DMS79 (cell line): ENCODE data around the gene ACAN.

Source experiments
- DNase-seq: peaks from one replicate; lab custom pipeline; 2025; lab: John Stamatoyannopoulos, UW

ACAN gene

GRCh38 chr15:88803241-88803919 is at the start of gene ACAN:
ACAN (plus strand) TSS chr15:88803436; CDS start chr15:88836207, 32,771 bp downstream.
- DNase-seq = no peak

DNA sequence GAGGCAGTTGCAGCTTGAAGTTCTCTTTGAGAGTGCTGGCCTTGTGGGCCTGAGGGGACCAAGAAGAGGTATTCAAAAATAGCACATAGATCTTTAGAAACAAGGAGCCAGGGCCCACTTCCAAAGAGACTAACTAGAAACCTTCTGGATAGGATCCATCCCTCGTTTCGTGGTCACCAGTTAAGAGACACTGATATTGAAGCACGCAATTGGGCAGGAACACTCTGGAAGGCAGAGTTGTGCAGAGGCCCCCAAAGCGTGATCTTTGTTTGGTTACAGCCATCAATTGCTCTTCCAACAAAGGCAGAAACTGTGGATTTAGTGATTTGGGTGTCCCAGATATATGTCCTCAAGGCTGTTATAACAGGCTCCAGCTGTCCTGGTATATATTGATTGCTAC is 46.7 kb upstream of the ACAN start:
- no peak for DNase-seq

GRCh38 chr15:88756921-88757320 is 46.3 kb upstream of the ACAN start:
- no peak for DNase-seq

DNA sequence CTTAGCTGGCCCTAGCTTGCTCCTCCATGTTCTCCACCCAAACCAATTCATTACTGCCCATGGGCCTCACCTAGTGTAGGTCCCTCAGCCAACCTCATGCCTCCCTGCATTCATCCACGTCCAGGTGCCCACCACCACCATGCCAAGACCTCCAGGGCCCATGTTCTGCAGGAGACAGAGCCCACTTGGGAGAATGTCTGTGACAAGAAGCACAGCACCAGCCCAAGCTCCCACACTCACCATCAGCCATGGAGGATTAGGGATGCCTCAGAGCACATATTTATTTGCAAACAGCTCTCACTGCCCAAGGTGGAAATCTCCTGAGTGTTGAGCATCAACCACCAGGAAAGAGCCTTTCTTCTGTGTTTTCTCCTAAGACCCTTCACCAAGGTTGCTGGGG is 43.4 kb upstream of the ACAN start:
- DNase-seq = no peak

DNA sequence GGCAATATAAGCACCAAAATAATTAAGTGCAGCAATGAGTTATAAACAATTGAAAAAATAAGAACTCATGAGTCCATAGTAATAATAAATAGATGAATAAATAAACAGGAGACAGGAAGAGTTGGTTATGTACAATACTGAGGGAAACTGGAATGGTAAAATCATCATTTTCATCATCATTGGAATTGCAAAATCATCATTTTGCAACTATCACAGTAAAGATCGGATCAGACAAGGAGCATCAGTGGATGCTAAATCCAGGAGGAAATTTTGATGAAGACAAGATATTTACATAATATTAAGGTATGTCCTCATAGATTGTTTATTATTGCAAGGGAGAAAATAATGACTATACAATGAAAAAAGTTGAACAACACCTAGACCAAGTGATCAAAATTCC is 38.8 kb upstream of the ACAN start:
- DNase-seq = no peak

- DNase-seq = no peak
Observed at GRCh38 chr15:88765212-88765611, 38.0 kb upstream of the ACAN start.

DNA sequence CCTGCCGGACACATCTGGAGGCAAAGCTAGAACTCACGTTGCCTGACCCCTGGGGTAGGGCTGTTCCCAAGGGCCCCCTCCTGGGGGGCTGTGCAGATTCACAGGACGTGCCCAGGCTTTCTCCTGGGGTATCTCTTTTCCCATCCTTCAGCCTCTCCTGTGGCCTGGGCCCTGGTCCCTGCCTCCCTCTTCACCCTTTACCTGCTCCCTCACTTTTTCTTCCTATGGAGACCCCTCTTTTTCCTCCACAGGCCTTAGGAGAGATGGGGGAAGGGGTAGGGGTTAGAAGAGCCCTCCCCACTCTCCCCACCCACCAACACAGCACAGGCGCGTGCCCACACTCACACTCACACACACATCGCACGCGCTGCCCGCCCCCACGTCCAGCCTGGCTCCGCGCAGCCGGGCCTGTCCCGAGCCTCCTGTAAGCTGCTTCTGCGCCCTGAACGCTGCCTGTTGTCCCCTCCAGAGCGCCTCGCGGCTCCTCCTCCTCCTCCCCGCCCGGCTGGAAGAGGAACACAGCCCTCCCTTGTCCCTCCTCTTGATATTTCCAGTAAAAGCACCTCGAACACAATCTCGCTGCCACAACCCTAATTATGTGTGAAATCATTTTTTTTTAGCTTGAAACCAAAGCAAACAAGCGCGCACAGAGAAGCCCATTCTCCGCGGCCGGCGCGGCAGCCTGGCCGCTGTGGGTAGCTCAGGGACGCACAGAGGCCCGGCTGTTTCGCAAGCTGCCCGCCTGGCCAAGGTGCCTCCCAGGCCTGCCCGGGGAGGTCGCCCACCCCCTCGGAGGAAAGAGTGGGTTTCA is 33.9 kb upstream of the ACAN start:
- DNase-seq = no peak

GRCh38 chr15:88775776-88776175 is 27.5 kb upstream of the ACAN start:
- no peak for DNase-seq

DNA sequence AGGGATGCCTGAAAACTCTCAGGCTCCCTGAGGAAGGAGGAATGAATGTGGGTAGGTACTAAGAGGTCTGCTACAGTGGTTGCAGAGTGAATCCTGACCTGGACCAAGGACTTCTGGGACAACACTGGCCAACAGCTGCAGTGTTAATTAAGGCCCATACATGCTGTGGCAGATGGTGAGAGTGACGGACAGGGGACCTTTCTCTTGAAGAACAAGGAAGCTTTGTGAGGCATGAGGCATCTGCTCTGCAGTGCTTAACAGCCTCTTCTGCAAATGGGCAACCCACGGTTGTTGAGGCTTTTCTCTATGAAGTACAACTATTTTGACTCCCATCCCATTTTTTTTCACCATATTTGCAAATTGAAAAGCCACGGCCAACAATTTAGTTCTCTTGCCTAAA is 26.6 kb upstream of the ACAN start:
- DNase-seq = no peak

DNA sequence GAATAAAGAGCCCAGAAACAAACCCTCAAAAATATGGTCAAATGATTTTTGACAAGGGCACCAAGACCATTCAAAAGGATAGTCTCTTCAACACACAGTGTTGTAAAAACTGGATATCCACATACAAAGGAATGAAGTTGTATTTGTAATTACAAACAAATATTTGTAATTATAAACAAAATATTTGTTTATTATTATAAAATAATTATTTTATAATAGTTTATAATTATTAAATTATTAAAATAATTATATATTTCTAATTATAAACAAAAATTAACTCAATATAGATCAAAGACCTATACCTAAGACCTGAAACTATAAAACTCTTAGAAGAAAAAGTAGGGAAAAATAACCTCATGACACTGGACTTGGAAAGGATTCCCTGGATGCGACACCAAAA is 23.3 kb upstream of the ACAN start:
- DNase-seq = no peak

- no peak for DNase-seq
Observed at GRCh38 chr15:88782465-88782864, 20.8 kb upstream of the ACAN start.

DNA sequence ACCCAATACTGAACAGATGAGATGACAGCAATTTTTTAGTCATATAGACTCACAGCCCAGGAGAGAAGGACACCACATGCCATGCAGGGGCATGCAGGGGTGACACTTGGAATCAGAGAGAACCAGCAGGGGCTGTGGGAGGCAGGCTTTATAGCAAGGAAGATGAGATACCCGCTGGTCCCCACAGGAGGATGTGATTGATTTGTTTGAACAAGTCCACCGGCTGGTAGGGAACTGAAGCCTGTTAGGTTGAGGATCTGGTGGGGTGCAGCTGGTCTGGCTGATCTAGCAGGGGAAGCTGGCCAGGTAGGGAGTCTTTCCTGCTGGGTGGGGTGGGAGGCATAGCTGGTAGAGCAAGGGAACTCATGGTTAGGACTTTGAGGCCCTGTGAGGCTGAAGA is 18.0 kb upstream of the ACAN start:
- DNase-seq = no peak

DNA sequence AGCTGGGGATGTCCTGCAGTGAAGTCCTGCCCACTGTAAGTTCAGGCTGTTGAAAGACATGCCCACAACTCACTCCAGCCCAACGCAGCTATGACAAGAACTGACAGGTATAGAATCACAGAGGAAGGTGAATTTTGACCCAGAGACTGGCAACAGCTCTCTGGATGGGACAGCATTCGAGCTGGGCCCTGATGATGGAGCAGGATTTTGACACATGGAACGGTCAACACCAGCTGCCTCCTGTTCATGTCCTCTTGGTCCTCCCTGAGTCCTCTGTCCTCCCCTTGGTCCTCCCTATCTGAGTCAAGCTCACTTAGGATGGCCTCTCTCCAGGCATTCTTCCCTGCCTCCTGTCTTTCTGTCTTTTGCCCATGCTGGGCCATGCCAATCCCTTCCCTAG is 15.2 kb upstream of the ACAN start:
- DNase-seq = no peak

DNA sequence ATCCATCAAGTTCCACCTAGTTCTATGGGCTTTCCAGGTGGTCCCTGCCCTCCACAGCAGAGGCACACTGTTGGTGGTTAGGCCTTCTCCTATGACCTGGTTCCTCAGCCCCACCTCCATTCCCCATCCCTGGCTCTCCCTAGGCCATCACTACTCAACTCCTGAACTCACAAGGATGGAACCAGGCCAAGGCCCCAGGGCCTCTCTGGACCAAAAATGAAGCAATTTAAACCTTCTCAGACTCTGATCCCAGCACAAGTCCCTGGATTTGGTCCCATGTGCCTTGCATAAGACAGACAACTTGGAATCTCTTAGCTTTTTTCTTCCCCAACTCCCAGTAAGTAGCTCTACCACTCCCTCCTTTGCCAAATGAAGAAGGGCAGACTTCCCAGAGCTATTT is 14.4 kb upstream of the ACAN start:
- DNase-seq = no peak

GRCh38 chr15:88790486-88790885 is 12.8 kb upstream of the ACAN start:
- no peak for DNase-seq

GRCh38 chr15:88791637-88792036 is 11.6 kb upstream of the ACAN start:
- no peak for DNase-seq

DNA sequence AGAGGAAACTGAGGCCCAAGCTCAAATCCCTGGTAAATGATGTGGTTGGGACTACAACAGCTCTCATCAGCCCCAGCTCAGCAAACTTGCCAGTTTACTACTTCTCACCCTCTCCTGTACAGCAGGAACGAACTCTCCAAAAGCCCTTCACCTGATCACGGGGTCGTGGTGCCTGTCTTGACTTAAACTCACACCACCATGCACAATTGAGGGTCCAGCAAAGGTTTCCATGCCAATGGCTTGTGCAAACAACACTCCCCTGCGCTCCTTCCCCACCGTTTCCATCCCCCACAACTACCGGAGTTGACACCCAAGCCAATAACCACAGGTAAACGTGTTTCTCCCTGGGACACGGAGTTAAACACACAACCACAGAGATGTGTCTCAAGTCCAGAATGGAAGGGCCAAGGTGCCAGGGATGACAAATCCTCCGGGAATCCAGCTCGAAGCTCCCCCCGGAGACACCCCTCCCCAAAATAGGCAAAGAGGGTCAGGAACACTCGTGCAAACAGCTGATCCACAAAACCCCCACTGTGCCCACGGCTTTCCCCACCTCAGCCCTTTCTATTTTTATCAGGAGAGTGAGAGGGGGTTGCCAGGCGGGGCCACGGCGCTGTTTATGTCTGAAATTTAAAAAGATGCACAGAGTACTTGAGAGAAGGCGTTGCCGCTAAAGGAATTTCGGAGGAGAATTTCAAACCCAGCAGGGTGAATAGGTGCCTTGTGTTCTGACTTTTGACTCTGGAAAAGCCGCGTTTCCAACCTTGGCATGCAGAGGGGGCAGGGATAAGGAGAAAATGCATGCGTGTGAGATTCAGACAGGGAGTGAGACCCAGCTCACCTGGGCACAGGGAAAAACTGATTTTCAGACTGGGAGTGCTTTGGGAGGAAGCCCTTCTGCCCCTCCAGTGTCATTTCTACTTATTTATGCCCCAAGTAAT is 10.6 kb upstream of the ACAN start:
- no peak for DNase-seq

GRCh38 chr15:88794001-88794400 is 9.2 kb upstream of the ACAN start:
- no peak for DNase-seq

- no peak for DNase-seq
Observed at GRCh38 chr15:88797663-88798339, 5.4 kb upstream of the ACAN start.

GRCh38 chr15:88799341-88799740 is 3.9 kb upstream of the ACAN start:
- DNase-seq = no peak

GRCh38 chr15:88800026-88800425 is 3.2 kb upstream of the ACAN start:
- DNase-seq = no peak

GRCh38 chr15:88800738-88801137 is 2.5 kb upstream of the ACAN start:
- DNase-seq = no peak
